Stimulated activated CD8-positive, alpha-beta memory T cell treated with anti-CD3 and anti-CD28 coated beads, Interleukin-12 subunit alpha, Interleukin-12 subunit beta, amount 100 ng/mL, for 24 hours (primary cell): ENCODE data around the gene LRIT3.

Source experiments
- DNase-seq: peaks from one replicate; pipeline ENCODE4 v3.0.0-alpha.2; 2020; ENCODE audit errors: extremely low read depth

LRIT3 gene

GRCh38 chr4:109847896-109848442 is at the start of gene LRIT3:
Gene LRIT3, plus strand, starts transcription at chr4:109848107. Its CDS starts 95 bp downstream, at chr4:109848202.
- no peak for DNase-seq

GRCh38 chr4:109798866-109799265 is 49.0 kb upstream of the LRIT3 start:
- no peak for DNase-seq

GRCh38 chr4:109801099-109801789 is 46.7 kb upstream of the LRIT3 start:
- no peak for DNase-seq

- DNase-seq, result no peak
Observed at GRCh38 chr4:109801895-109802319, 46.0 kb upstream of the LRIT3 start, which contains the start of gene CFI. Gene CFI, minus strand, starts transcription at chr4:109801999. Its CDS starts 28 bp downstream, at chr4:109801971.

- DNase-seq, result no peak
Observed at GRCh38 chr4:109803924-109804571, 43.9 kb upstream of the LRIT3 start.

GRCh38 chr4:109809655-109810054 is 38.3 kb upstream of the LRIT3 start:
- DNase-seq, result no peak

GRCh38 chr4:109810552-109811387 is 37.1 kb upstream of the LRIT3 start:
- no peak for DNase-seq

- DNase-seq, result no peak
Observed at GRCh38 chr4:109811707-109812106, 36.2 kb upstream of the LRIT3 start.

GRCh38 chr4:109815151-109816081 is 32.5 kb upstream of the LRIT3 start, which contains the start of gene GAR1:
Gene GAR1, plus strand, starts transcription at chr4:109815762. Its CDS starts 403 bp downstream, at chr4:109816165.
- peak; percentile 69 for DNase-seq

- peak; percentile 3 for DNase-seq
Observed at GRCh38 chr4:109816082-109816442, 31.8 kb upstream of the LRIT3 start.

GRCh38 chr4:109816894-109817293 is 31.0 kb upstream of the LRIT3 start:
- DNase-seq, result no peak

- DNase-seq, result no peak
Observed at GRCh38 chr4:109818268-109818667, 29.6 kb upstream of the LRIT3 start.

- no peak for DNase-seq
Observed at GRCh38 chr4:109820563-109820962, 27.3 kb upstream of the LRIT3 start.

GRCh38 chr4:109821185-109821584 is 26.7 kb upstream of the LRIT3 start:
- DNase-seq, result no peak

GRCh38 chr4:109826719-109827118 is 21.2 kb upstream of the LRIT3 start:
- no peak for DNase-seq

GRCh38 chr4:109827672-109828071 is 20.2 kb upstream of the LRIT3 start, which contains the start of gene RRH:
Gene RRH, plus strand, starts transcription at chr4:109827972. Its CDS starts 56 bp downstream, at chr4:109828028.
- DNase-seq, result no peak

GRCh38 chr4:109833756-109834155 is 14.2 kb upstream of the LRIT3 start:
- DNase-seq, result no peak

GRCh38 chr4:109836985-109837384 is 10.9 kb upstream of the LRIT3 start:
- DNase-seq, result no peak

GRCh38 chr4:109846395-109847098 is 1.4 kb upstream of the LRIT3 start:
- DNase-seq, result no peak

GRCh38 chr4:109848501-109848900 is 594 bp downstream of the LRIT3 start:
- DNase-seq, result no peak
